GM10248 (cell line): Measurements from ENCODE around the gene C1S.
A peak's percentile ranks its signal among the peaks of the same experiment; 100 is the strongest.

Experiments
- CTCF ChIA-PET: fragments of 300-600 bp; sonication (Branson Sonifier 250); formaldehyde crosslinking; extraction: SDS; loops from one replicate; lab custom pipeline; 2021; ENCODE audit warnings: antibody characterized with exemption; lab: Yijun Ruan, JAX
- POLR2A ChIA-PET: fragments of 350-650 bp; sonication (Branson Sonifier 250); formaldehyde crosslinking; extraction: SDS; loops from one replicate; lab custom pipeline; 2020; ENCODE audit warnings: antibody characterized with exemption; lab: Yijun Ruan, JAX
- DNase-seq: peaks from one replicate; pipeline ENCODE4 v3.0.0; 2012; ENCODE audit errors: extremely low spot score
- CTCF ChIP-seq: IDR thresholded peaks from 2 replicates; pipeline ENCODE4 v1.5.1; 2012; ENCODE audit warnings: mild to moderate bottlenecking, low read depth; ENCODE audit errors: extremely low read depth, missing control alignments, control extremely low read depth

C1S gene

DNA sequence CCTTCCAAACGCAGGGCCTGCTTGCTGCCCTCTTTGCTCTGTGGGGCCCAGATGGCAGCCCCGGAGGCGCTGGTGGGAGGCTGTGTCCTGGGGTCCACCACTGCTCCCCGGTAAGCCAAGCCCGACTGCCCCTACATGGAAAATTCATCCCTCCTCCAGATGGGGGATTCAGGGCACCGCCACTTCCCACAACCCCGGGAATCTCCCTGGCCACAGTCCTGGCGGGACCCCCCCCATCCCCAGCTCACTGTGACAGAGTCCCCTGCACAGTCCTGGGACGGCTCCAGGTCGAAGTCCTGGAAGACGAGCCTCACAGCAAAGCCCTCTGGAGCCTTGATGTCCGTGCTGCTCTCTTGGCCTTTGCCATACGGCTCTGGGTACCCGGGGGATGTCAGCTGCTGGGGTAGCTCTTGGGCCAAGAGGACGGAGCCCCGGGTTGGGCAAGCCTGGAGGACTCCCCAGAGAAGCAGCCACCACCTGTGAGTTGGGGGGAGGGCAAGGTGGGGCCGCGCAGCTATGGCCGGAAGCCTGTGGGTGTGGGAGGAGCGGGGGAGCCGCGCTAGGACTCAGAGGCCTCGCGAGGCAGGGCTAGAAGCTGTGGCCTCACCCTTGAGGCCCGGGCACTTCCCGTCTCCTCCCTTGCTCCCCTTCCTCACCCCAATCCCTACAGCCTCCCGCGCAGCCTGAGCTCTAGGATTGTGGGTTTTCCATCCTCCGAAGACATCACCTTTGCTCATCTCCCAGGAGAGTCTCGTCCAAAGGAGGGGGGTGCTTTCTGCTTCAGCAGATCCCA is 47.7 kb downstream of the C1S start:
- POLR2A ChIA-PET, result interaction anchor here (1.0 to 1.2 kb wide), 3 partner anchors 182 to 240 kb away, joined by 3 to 9 read pairs (median 6); partner anchors contain the start of genes SPSB2 and TPI1
- CTCF ChIA-PET, result interaction anchor here (0.6 to 8.3 kb wide), 33 partner anchors 8 to 275 kb away, joined by 3 to 108 read pairs (median 5); partner anchors contain the start of genes C12orf57, C1R, CLSTN3 and LPCAT3
- TF ChIP-seq CTCF, result no peak
- peak; percentile 92 for DNase-seq

DNA sequence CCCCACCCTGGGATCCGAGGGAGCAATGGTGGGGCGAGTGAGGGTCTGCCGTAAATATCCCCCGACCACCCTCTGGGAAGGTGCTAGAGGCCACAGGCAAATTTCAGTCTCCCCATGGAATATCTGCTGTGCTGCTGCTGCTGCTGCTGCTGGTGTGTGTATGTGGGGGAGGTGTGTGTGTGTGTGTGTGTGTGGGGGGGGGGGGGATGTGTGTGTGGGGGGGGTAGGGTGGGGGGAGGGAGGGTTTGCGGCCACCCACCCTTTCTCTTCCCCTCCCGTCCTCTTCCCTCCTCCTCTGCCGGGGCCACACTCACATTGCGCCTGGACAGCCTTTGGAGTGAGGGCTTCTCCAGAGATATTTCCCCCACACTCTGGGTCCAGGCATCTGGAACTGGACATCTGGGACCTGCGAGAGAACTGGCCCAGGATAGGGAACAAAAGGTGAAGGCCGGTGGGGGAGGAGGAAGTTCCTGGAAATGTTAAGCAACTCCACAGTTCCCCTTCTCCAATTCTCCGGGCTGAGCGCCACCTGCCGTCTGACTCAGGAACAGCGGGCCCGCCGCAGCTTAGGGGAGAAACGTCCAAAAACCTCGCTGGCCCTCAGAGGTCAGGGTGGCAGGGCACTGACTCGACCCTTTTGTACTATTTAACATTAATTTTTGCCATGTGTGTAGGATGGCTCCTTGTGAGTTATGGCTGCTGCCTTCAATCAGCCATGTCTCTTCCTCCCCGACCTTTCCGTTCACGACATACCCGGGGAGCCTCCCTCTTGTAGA is 48.5 kb downstream of the C1S start, which contains the start of gene C1RL:
C1RL (minus strand) TSS at position 419 of the 776 bp plus-strand sequence; CDS start at position 385, 34 bp downstream.
- peak; percentile 76 for DNase-seq
- ChIA-PET CTCF (interaction anchor here (0.6 to 8.3 kb wide), 39 partner anchors 9 to 276 kb away, joined by 3 to 108 read pairs (median 4); partner anchors contain the start of genes C12orf57, C1R, CLSTN3 and LPCAT3), POLR2A (interaction anchor here (1.1 to 1.2 kb wide), 2 partner anchors 183 to 236 kb away, joined by 3 to 6 read pairs; partner anchors contain the start of gene SPSB2)
- TF ChIP-seq CTCF, result peak; percentile 98

DNA sequence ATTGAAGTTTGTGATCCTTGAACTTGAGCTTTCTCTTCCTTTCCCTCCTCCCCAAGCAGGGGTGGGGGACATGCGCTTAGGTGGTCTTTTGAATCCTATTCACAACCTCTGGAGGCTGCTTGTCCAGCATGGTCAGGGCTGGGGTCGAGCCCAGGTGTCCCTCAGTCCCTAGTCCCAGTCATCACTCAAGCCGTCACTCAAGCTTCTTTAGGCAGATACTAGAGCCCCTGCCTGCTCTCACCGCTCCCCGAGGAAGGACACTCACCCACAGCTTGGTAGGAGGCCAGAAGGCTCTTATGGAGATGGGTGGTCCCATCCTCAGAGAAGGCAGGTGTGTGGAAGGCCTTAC is 49.0 kb downstream of the C1S start:
- POLR2A ChIA-PET, result no interaction called here
- CTCF ChIA-PET, result interaction anchor here (0.7 to 8.3 kb wide), 26 partner anchors 12 to 241 kb away, joined by 3 to 108 read pairs (median 5); partner anchors contain the start of genes C12orf57, C1R, CLSTN3 and LPCAT3
- no peak for DNase-seq
- no peak for TF ChIP-seq CTCF

DNA sequence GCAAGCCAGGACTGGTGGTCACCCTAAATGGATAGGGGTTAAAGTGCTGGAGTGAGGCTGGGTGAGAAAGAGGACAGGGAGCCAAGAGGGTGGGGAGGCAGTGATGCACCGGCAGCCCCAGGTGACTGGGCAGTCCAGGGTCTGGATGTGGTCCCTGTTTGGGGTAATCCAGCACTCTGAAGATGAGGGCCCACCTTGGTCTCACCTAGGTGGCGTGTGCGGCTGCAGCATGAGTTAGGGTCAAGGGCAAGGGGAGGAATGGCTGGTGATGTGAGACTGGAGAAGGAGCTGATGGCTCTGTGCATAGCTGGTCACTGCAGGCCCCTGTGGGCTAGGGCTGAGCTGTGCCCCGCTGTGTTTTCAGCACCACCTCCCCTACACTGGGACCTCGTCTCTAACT is 50.1 kb downstream of the C1S start:
- DNase-seq, result no peak
- ChIA-PET CTCF (interaction anchor here (1.0 to 8.3 kb wide), 12 partner anchors 11 to 238 kb away, joined by 3 to 108 read pairs (median 4); partner anchors contain the start of genes C12orf57, PTPN6, RNU7-1 and SPSB2), POLR2A (no interaction called here)
- no peak for TF ChIP-seq CTCF

DNA sequence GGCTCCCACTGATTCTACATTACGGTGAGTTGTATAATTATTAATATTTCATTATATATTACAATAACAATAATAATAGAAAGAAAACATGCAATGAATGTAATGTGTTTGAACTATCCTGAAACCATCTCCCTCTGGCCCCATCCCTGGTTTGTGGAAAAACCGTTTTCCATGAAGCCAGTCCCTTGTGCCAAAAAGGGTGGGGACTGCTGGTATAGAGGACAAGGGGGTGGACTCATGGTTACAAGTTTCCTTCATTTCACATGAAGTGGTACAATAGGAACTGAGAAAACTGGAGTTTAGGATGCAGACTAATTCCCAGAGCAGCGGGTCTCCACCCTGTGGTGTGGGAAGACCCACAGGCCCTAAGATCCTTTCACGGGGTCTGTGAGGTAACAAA is 51.5 kb downstream of the C1S start:
- POLR2A ChIA-PET, result no interaction called here
- CTCF ChIA-PET, result interaction anchor here (1.0 to 8.3 kb wide), 25 partner anchors 7 to 287 kb away, joined by 3 to 108 read pairs (median 5); partner anchors contain the start of genes C12orf57, LPCAT3, RNU7-1 and SPSB2
- TF ChIP-seq CTCF, result no peak
- no peak for DNase-seq
